CD14-positive monocyte (primary cell): ENCODE measurements around the gene COL4A2. TPM values are rescaled to one million over a fixed set of nuclear protein-coding genes. Genes with fewer than 3 reads are reported as not detected.

Experiments used
- DNase-seq, 3 donors: peaks; one replicate each; pipeline ENCODE4 v3.0.0-alpha.2; 2011 to 2022
- H2AFZ ChIP-seq: 2 replicates; pipeline ENCODE4 v1.6.0; 2012; ENCODE audit warnings: mild to moderate bottlenecking, low read depth, low read length, inconsistent platforms; ENCODE audit not compliant: insufficient read depth, poor library complexity, severe bottlenecking
- H3K27ac ChIP-seq, 2 donors: 1 replicate in 1 of 2; 2 replicates in 1 of 2; pipeline ENCODE4 v1.5.1; 2012 to 2013; ENCODE audit warnings: low read length in 2 of 2, control low read depth in 1 of 2, inconsistent platforms in 1 of 2, low read depth in 1 of 2, mild to moderate bottlenecking in 1 of 2
- H3K27me3 ChIP-seq, 2 donors: one replicate each; pipeline versions ENCODE4 v1.6.0 to v1.6.1; 2011 to 2013; ENCODE audit warnings: low read length in 2 of 2; ENCODE audit not compliant: control insufficient read depth in 2 of 2, insufficient read depth in 2 of 2
- H3K36me3 ChIP-seq, 2 donors: replicated peaks in 1 of 2; 1 replicate in 1 of 2; 2 replicates in 1 of 2; pipeline versions ENCODE4 v1.5.1 to v1.6.1; 2012 to 2013; ENCODE audit warnings: low read length in 2 of 2, control low read depth in 1 of 2, inconsistent platforms in 1 of 2, mild to moderate bottlenecking in 1 of 2; ENCODE audit not compliant: insufficient read depth in 2 of 2, control insufficient read depth in 1 of 2
- H3K4me1 ChIP-seq, 2 donors: 1 replicate in 1 of 2; 2 replicates in 1 of 2; pipeline versions ENCODE4 v1.5.1 to v1.6.1; 2012 to 2013; ENCODE audit warnings: low read length in 2 of 2, control low read depth in 1 of 2, inconsistent platforms in 1 of 2, mild to moderate bottlenecking in 1 of 2, moderate library complexity in 1 of 2; ENCODE audit not compliant: insufficient read depth in 2 of 2, control insufficient read depth in 1 of 2
- H3K4me2 ChIP-seq: replicated peaks from 2 replicates; pipeline ENCODE3; 2012; ENCODE audit warnings: low read length, moderate library complexity, mild to moderate bottlenecking; ENCODE audit not compliant: poor library complexity, severe bottlenecking; ENCODE audit errors: extremely low read depth
- H3K4me3 ChIP-seq, 3 experiments: fragments of 200-600 bp in 1 of 3; sonication (generic) in 1 of 3; replicated peaks in 1 of 3; 1 replicate in 2 of 3; 2 replicates in 1 of 3; pipeline ENCODE4 v1.5.1; 2011 to 2013; ENCODE audit warnings: low read length in 3 of 3, mild to moderate bottlenecking in 3 of 3, control low read depth in 2 of 3, low read depth in 2 of 3, inconsistent platforms in 1 of 3, moderate library complexity in 1 of 3
- H3K79me2 ChIP-seq: 2 replicates; pipeline ENCODE4 v1.6.0; 2012; ENCODE audit warnings: mild to moderate bottlenecking, control low read depth, inconsistent platforms, low read length, moderate library complexity; ENCODE audit not compliant: insufficient read depth
- H3K9ac ChIP-seq: 2 replicates; pipeline ENCODE4 v1.6.0; 2017; ENCODE audit warnings: low read length, mild to moderate bottlenecking; ENCODE audit not compliant: insufficient read depth, poor library complexity, severe bottlenecking
- H3K9me3 ChIP-seq, 2 donors: replicated peaks in 1 of 2; 1 replicate in 1 of 2; 2 replicates in 1 of 2; pipeline versions ENCODE4 v1.5.1 to v1.6.1; 2012 to 2013; ENCODE audit warnings: low read length in 2 of 2, control low read depth in 1 of 2; ENCODE audit not compliant: control insufficient read depth in 1 of 2, insufficient read depth in 1 of 2
- H4K20me1 ChIP-seq: 2 replicates; pipeline ENCODE4 v1.6.0; 2012; ENCODE audit warnings: mild to moderate bottlenecking, low read length, control low read depth, moderate library complexity; ENCODE audit not compliant: insufficient read depth
- H3K27ac Mint-ChIP-seq, 7 donors: one replicate each; pipeline ENCODE4 v1.8.0; 2020; ENCODE audit warnings: mild to moderate bottlenecking in 7 of 7, mixed read lengths in 7 of 7, moderate library complexity in 6 of 7, inconsistent platforms in 2 of 7
- H3K27me3 Mint-ChIP-seq, 3 donors: one replicate each; pipeline ENCODE4 v1.8.0; 2021 to 2022; ENCODE audit warnings: low read depth in 3 of 3, mild to moderate bottlenecking in 3 of 3, mixed read lengths in 3 of 3, moderate library complexity in 3 of 3, inconsistent platforms in 1 of 3
- H3K36me3 Mint-ChIP-seq, 2 donors: one replicate each; pipeline ENCODE4 v1.8.0; 2020; ENCODE audit warnings: mixed read lengths in 2 of 2, inconsistent platforms in 1 of 2, mild to moderate bottlenecking in 1 of 2
- H3K4me1 Mint-ChIP-seq: one replicate; pipeline ENCODE4 v1.8.0; 2020; ENCODE audit warnings: mild to moderate bottlenecking, mixed read lengths
- H3K4me3 Mint-ChIP-seq, 2 donors: one replicate each; pipeline ENCODE4 v1.8.0; 2020; ENCODE audit warnings: mild to moderate bottlenecking in 2 of 2, mixed read lengths in 2 of 2, moderate library complexity in 1 of 2
- H3K9me3 Mint-ChIP-seq, 7 donors: one replicate each; pipeline ENCODE4 v1.8.0; 2020 to 2022; ENCODE audit warnings: mixed read lengths in 7 of 7, mild to moderate bottlenecking in 6 of 7, moderate library complexity in 6 of 7, inconsistent platforms in 2 of 7
- CTCF ChIP-seq: fragments of 200-600 bp; IDR thresholded peaks from one replicate; pipeline ENCODE4 v1.8.0; 2022; ENCODE audit warnings: antibody characterized with exemption, mild to moderate bottlenecking
- WGBS: methylation state at CpG from one replicate; pipeline ENCODE4 v1.1.5; 2013; ENCODE audit warnings: missing lambda C conversion rate; ENCODE audit not compliant: insufficient coverage; 5-methylcytosine and 5-hydroxymethylcytosine counted together
- intact Hi-C, 2 donors: fragments of 100-400 bp; cut with micrococcal nuclease; formaldehyde crosslinking; loops; one replicate each; pipeline versions ENCODE4 v1.15.0 to v1.15.1; 2023
- polyA plus RNA-seq, 3 donors: library from polyadenylated mRNA; depleted of rRNA in 1 of 3; unstranded in 2 of 3; stranded (reverse) in 1 of 3; fragments of 300-500 nt in 2 of 3; fragments of >200 nt in 1 of 3; fragmentation: Illumina TruSeq in 2 of 3; gene quantifications; 1 replicate in 2 of 3; 2 replicates in 1 of 3; pipeline ENCODE4 v1.2.3, GENCODE V29; 2012 to 2021

The COL4A2 gene
- polyA plus RNA-seq, 3 donors, result not detected

- Histone ChIP-seq H3K27ac (no peak overlapping the region), H3K27me3 (peaks cover 0 to 4% of the 10 kb centered on the region in 2 donors), H3K79me2 (no peaks in the 10 kb centered on the region), H3K9me3 (no peaks in the 10 kb centered on the region), H3K36me3 (no peaks in the 10 kb centered on the region), H3K9ac (no peak overlapping the region), H3K4me3 (no peak overlapping the region), H3K4me2 (no peak overlapping the region), H3K4me1 (no peaks in the 10 kb centered on the region), H2AFZ (no peak overlapping the region), H4K20me1 (no peaks in the 10 kb centered on the region)
- peak overlapping the region in 1 of 2 donors; percentile 6 for H3K4me3 Mint-ChIP-seq
- intact Hi-C loops, result no loop called here
- DNase-seq, result peak in 2 of 3 donors; percentile 9 to 51
- H3K27me3 Mint-ChIP-seq, result peaks cover 9 to 30% (median 11%) of the 10 kb centered on the region in 3 donors
- peaks cover 0 to 1% (median 0%) of the 10 kb centered on the region in 7 donors for H3K9me3 Mint-ChIP-seq
- TF ChIP-seq CTCF, result no peak
- H3K4me1 Mint-ChIP-seq, result peaks cover 10% of the 10 kb centered on the region
- 74% methylated on average over 12 of the region's 12 CpGs for WGBS
- no peaks in the 10 kb centered on the region for H3K36me3 Mint-ChIP-seq
- H3K27ac Mint-ChIP-seq, result no peak overlapping the region
Observed at GRCh38 chr13:110447058-110447511, 140.0 kb downstream of the COL4A2 start.

- H3K9me3 ChIP-seq, result no peaks in the 10 kb centered on the region
- no peak overlapping the region for H3K27ac Mint-ChIP-seq
- H3K4me3 ChIP-seq, result no peak overlapping the region
- H3K4me1 Mint-ChIP-seq, result peaks cover 10% of the 10 kb centered on the region
- peaks cover 0 to 4% of the 10 kb centered on the region in 2 donors for H3K27me3 ChIP-seq
- no peaks in the 10 kb centered on the region for H3K79me2 ChIP-seq
- no peak for TF ChIP-seq CTCF
- no peaks in the 10 kb centered on the region for H3K4me1 ChIP-seq
- H3K27ac ChIP-seq, result no peak overlapping the region
- no peak overlapping the region for H3K4me3 Mint-ChIP-seq
- 96% methylated on average over 6 of the region's 9 CpGs for WGBS
- H3K36me3 Mint-ChIP-seq, result no peaks in the 10 kb centered on the region
- no peak overlapping the region for H3K4me2 ChIP-seq
- intact Hi-C loops, result no loop called here
- no peak overlapping the region for H3K9ac ChIP-seq
- H2AFZ ChIP-seq, result no peak overlapping the region
- peaks cover 0 to 1% (median 0%) of the 10 kb centered on the region in 7 donors for H3K9me3 Mint-ChIP-seq
- peaks cover 9 to 28% (median 9%) of the 10 kb centered on the region in 3 donors for H3K27me3 Mint-ChIP-seq
- no peak for DNase-seq
- no peaks in the 10 kb centered on the region for H3K36me3 ChIP-seq
- H4K20me1 ChIP-seq, result no peaks in the 10 kb centered on the region
Observed at GRCh38 chr13:110447801-110448200, 140.7 kb downstream of the COL4A2 start.
